H9 (cell line): ENCODE measurements around the gene USP40. TPM values are rescaled to one million over a fixed set of nuclear protein-coding genes. Genes with fewer than 3 reads are reported as not detected.

Experiments
- DNase-seq: peaks from one replicate; pipeline ENCODE4 v3.0.0-alpha.2; 2017
- H2AFZ ChIP-seq: one replicate; pipeline ENCODE4 v1.6.1; 2013; ENCODE audit warnings: mild to moderate bottlenecking, low read length, control low read depth, moderate library complexity
- H2AK5ac ChIP-seq: 2 replicates; pipeline ENCODE4 v1.6.1; 2013; ENCODE audit warnings: low read length, control low read depth, mixed read lengths; ENCODE audit not compliant: insufficient read length
- H2BK120ac ChIP-seq: one replicate; pipeline ENCODE4 v1.6.1; 2013; ENCODE audit warnings: low read depth, mild to moderate bottlenecking, low read length, control low read depth, inconsistent platforms; ENCODE audit not compliant: poor library complexity, severe bottlenecking
- H2BK12ac ChIP-seq: 2 replicates; pipeline ENCODE4 v1.6.1; 2013; ENCODE audit warnings: low read length, control low read depth, mixed read lengths, low read depth; ENCODE audit not compliant: insufficient read length
- H2BK15ac ChIP-seq: 2 replicates; pipeline ENCODE4 v1.6.1; 2013; ENCODE audit warnings: low read depth, low read length, control low read depth
- H2BK20ac ChIP-seq: one replicate; pipeline ENCODE4 v1.6.1; 2013; ENCODE audit warnings: low read depth, mild to moderate bottlenecking, low read length, control low read depth, inconsistent platforms; ENCODE audit not compliant: poor library complexity, severe bottlenecking
- H2BK5ac ChIP-seq: 2 replicates; pipeline ENCODE4 v1.6.1; 2013; ENCODE audit warnings: low read length, control low read depth, mixed read lengths; ENCODE audit not compliant: insufficient read length
- H3K14ac ChIP-seq: 2 replicates; pipeline ENCODE4 v1.6.1; 2013; ENCODE audit warnings: low read length, control low read depth; ENCODE audit not compliant: insufficient read depth
- H3K18ac ChIP-seq: 2 replicates; pipeline ENCODE4 v1.6.1; 2013; ENCODE audit warnings: low read depth, mild to moderate bottlenecking, mixed read lengths, low read length, control low read depth; ENCODE audit not compliant: insufficient read length
- H3K23ac ChIP-seq: 2 replicates; pipeline ENCODE4 v1.6.1; 2013; ENCODE audit warnings: low read length, control low read depth, mixed read lengths, low read depth; ENCODE audit not compliant: insufficient read length
- H3K23me2 ChIP-seq: 2 replicates; pipeline ENCODE4 v1.6.1; 2013; ENCODE audit warnings: low read depth, mild to moderate bottlenecking, mixed read lengths, low read length, control low read depth; ENCODE audit not compliant: insufficient read length, poor library complexity, severe bottlenecking
- H3K27ac ChIP-seq: 2 replicates; pipeline ENCODE4 v1.5.1; 2013; ENCODE audit warnings: low read length, control low read depth, mixed read lengths, low read depth; ENCODE audit not compliant: insufficient read length
- H3K27me3 ChIP-seq: 2 replicates; pipeline ENCODE4 v1.6.1; 2013; ENCODE audit warnings: low read length, control low read depth, inconsistent platforms; ENCODE audit not compliant: insufficient read depth
- H3K4ac ChIP-seq: 2 replicates; pipeline ENCODE4 v1.6.1; 2013; ENCODE audit warnings: low read depth, mild to moderate bottlenecking, control low read depth, inconsistent platforms, low read length, moderate library complexity
- H3K4me1 ChIP-seq: 2 replicates; pipeline ENCODE4 v1.6.1; 2013; ENCODE audit warnings: low read length, control low read depth, inconsistent platforms; ENCODE audit not compliant: insufficient read depth
- H3K4me2 ChIP-seq: 2 replicates; pipeline ENCODE4 v1.6.1; 2013; ENCODE audit warnings: low read length, control low read depth, mixed read lengths; ENCODE audit not compliant: insufficient read length, insufficient read depth
- H3K56ac ChIP-seq: 2 replicates; pipeline ENCODE4 v1.6.1; 2013; ENCODE audit warnings: low read depth, mild to moderate bottlenecking, mixed read lengths, low read length, control low read depth; ENCODE audit not compliant: insufficient read length
- H3K79me1 ChIP-seq: 2 replicates; pipeline ENCODE4 v1.6.1; 2013; ENCODE audit warnings: low read depth, mild to moderate bottlenecking, moderate library complexity, low read length, control low read depth, inconsistent platforms; ENCODE audit not compliant: insufficient read depth, poor library complexity, severe bottlenecking
- H3K79me2 ChIP-seq: 2 replicates; pipeline ENCODE4 v1.6.1; 2013; ENCODE audit warnings: low read length, control low read depth, inconsistent platforms; ENCODE audit not compliant: insufficient read depth
- H3K9ac ChIP-seq: 2 replicates; pipeline ENCODE4 v1.6.1; 2013; ENCODE audit warnings: low read length, control low read depth, mixed read lengths; ENCODE audit not compliant: insufficient read length; ENCODE audit errors: extremely low read depth
- H3K9me3 ChIP-seq: one replicate; pipeline ENCODE4 v1.6.1; 2013; ENCODE audit warnings: low read depth, low read length, inconsistent platforms; ENCODE audit not compliant: control insufficient read depth
- H3T11ph ChIP-seq: one replicate; pipeline ENCODE4 v1.6.1; 2013; ENCODE audit warnings: mild to moderate bottlenecking, low read length, control low read depth, inconsistent platforms
- H4K20me1 ChIP-seq: one replicate; pipeline ENCODE4 v1.6.1; 2013; ENCODE audit not compliant: control insufficient read depth, insufficient read length, insufficient read depth
- H4K5ac ChIP-seq: 2 replicates; pipeline ENCODE4 v1.6.1; 2013; ENCODE audit warnings: low read depth, mild to moderate bottlenecking, mixed read lengths, low read length, control low read depth; ENCODE audit not compliant: insufficient read length
- H4K8ac ChIP-seq: replicated peaks from 2 replicates; pipeline ENCODE4 v1.6.1; 2013; ENCODE audit warnings: low read length, control low read depth, mixed read lengths, low read depth; ENCODE audit not compliant: insufficient read length
- H4K91ac ChIP-seq: 2 replicates; pipeline ENCODE4 v1.6.1; 2013; ENCODE audit warnings: low read depth, mild to moderate bottlenecking, moderate library complexity, mixed read lengths, low read length, control low read depth; ENCODE audit not compliant: insufficient read length
- H3K27ac Mint-ChIP-seq, 3 experiments: 2 replicates in 2 of 3; 3 replicates in 1 of 3; pipeline ENCODE4 v1.8.0; 2020 to 2021; ENCODE audit warnings: mixed read lengths in 3 of 3, mild to moderate bottlenecking in 1 of 3, moderate library complexity in 1 of 3
- H3K27me3 Mint-ChIP-seq: 2 replicates; pipeline ENCODE4 v1.8.0; 2021; ENCODE audit warnings: low read depth, mild to moderate bottlenecking, moderate library complexity, mixed read lengths
- H3K36me3 Mint-ChIP-seq, 3 experiments: 2 replicates in 2 of 3; 3 replicates in 1 of 3; pipeline ENCODE4 v1.8.0; 2020 to 2021; ENCODE audit warnings: low read depth in 3 of 3, mixed read lengths in 3 of 3; ENCODE audit not compliant: insufficient read depth in 1 of 3
- H3K4me1 Mint-ChIP-seq, 2 experiments: 2 replicates each; pipeline ENCODE4 v1.8.0; 2020; ENCODE audit warnings: mixed read lengths in 2 of 2
- H3K4me3 Mint-ChIP-seq, 2 experiments: 2 replicates in 1 of 2; 3 replicates in 1 of 2; pipeline ENCODE4 v1.8.0; 2020 to 2021; ENCODE audit warnings: mild to moderate bottlenecking in 2 of 2, mixed read lengths in 2 of 2, moderate library complexity in 1 of 2
- H3K9me3 Mint-ChIP-seq, 2 experiments: 2 replicates in 1 of 2; 3 replicates in 1 of 2; pipeline ENCODE4 v1.8.0; 2020; ENCODE audit warnings: mild to moderate bottlenecking in 2 of 2, mixed read lengths in 2 of 2, moderate library complexity in 1 of 2
- CTCF ChIP-seq: fragments of 200-600 bp; sonication (generic); conservative IDR thresholded peaks from 3 replicates; pipeline ENCODE4 v1.8.0; 2021; ENCODE audit warnings: antibody characterized with exemption, mild to moderate bottlenecking
- WGBS: extraction: QIAGEN DNeasy Blood & Tissue Kit; methylation state at CpG from one replicate; pipeline ENCODE4 v1.1.7; 2013; ENCODE audit warnings: missing lambda C conversion rate, low lambda C conversion rate, mixed read lengths; ENCODE audit not compliant: insufficient read length; ENCODE audit errors: extremely low coverage; 5-methylcytosine and 5-hydroxymethylcytosine counted together
- total RNA-seq: library from RNA; stranded (reverse); gene quantifications from 2 replicates; pipeline ENCODE4 v1.2.1, GENCODE V29; 2021

The USP40 gene
- total RNA-seq, 1 experiment from 2014 or later = 7.5 TPM

DNA sequence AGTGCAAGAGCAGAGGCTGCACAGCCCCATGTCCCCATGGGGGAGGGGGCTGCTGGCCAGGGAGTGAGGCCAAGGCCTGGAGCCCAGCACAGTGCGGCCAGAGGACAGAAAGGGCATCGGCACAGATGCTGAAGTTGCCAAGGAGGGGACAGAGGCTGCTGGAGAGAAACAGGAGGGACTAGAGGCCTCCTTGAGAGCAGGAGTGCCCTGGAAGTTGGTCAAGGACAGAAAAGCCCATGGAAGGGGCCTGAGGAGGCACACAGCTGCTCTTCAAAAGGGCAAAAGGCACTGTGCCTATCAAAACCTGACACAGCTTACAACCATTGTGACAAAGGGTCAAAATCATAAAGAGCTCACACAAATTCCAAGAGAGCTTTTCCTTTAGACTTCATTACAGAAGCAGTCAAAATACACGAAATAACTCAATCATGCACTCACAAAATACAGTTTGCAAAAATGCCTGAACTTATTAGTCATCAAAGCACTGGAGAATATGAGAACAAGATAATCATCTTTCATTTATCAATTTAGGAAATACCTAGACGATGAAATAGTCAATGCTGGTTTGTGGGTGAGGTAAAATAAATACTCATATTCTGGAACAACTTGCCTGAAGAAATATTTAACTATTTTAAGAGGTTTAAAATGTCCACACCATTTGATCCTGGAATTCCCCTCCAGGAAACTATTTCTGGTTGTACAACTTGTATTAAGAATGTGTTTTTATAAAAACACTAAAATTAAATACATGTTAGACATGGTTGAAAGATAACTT lies 79.6 kb downstream of the USP40 start:
- H3K9me3 Mint-ChIP-seq = peaks cover 12 to 16% of the 10 kb centered on the region in 2 experiments
- H2BK12ac ChIP-seq = no peak overlapping the region
- H4K91ac ChIP-seq = no peak overlapping the region
- H3K36me3 Mint-ChIP-seq = peaks cover 21 to 31% (median 31%) of the 10 kb centered on the region in 3 experiments
- no peak overlapping the region for H2AK5ac ChIP-seq
- H3K9me3 ChIP-seq = no peaks in the 10 kb centered on the region
- H3K4me1 Mint-ChIP-seq = no peaks in the 10 kb centered on the region
- H4K5ac ChIP-seq = no peak overlapping the region
- no peaks in the 10 kb centered on the region for H3K79me2 ChIP-seq
- H4K20me1 ChIP-seq = no peaks in the 10 kb centered on the region
- no peaks in the 10 kb centered on the region for H3K27me3 Mint-ChIP-seq
- H3K9ac ChIP-seq = no peak overlapping the region
- no peak overlapping the region for H3K56ac ChIP-seq
- H2BK5ac ChIP-seq = no peak overlapping the region
- H3K4me3 Mint-ChIP-seq = no peak overlapping the region
- H2BK120ac ChIP-seq = no peak overlapping the region
- no peak overlapping the region; a peak in 2 of 7 replicates for H3K27ac Mint-ChIP-seq
- no peaks in the 10 kb centered on the region for H3K79me1 ChIP-seq
- H3K14ac ChIP-seq = no peak overlapping the region
- no peaks in the 10 kb centered on the region for H3K23me2 ChIP-seq
- WGBS = no CpG with 5 or more reads among the region's 4 CpGs
- H3K27ac ChIP-seq = no peak overlapping the region
- DNase-seq = no peak
- H3K4ac ChIP-seq = no peak overlapping the region
- no peak overlapping the region for H3K4me2 ChIP-seq
- no peaks in the 10 kb centered on the region for H3K4me1 ChIP-seq
- no peak overlapping the region for H2BK15ac ChIP-seq
- H4K8ac ChIP-seq = no peak overlapping the region
- H2AFZ ChIP-seq = no peak overlapping the region
- H3K27me3 ChIP-seq = no peaks in the 10 kb centered on the region
- H2BK20ac ChIP-seq = no peak overlapping the region
- no peak for TF ChIP-seq CTCF
- H3K23ac ChIP-seq = no peak overlapping the region
- no peak overlapping the region for H3T11ph ChIP-seq
- no peak overlapping the region for H3K18ac ChIP-seq
